Measurements from ENCODE around the gene MRPL3. TPM values are rescaled to one million over a fixed set of nuclear protein-coding genes. Genes with fewer than 3 reads are reported as not detected.

The MRPL3 gene
- total RNA-seq, 2 experiments from 2014 or later, result 36.0 to 37.6 TPM

GRCh38 chr3:131447349-131447748, 55.4 kb downstream of the MRPL3 start:
- Histone ChIP-seq H3K9me3 (ENCODE audit: control insufficient read depth in 1 of 2, insufficient read depth in 1 of 2, low read length in 2 of 2) (peaks cover 5 to 10% of the 10 kb centered on the region in 2 experiments), H3K27me3 (ENCODE audit: control insufficient read depth in 1 of 2, insufficient read depth in 2 of 2, low read length in 2 of 2) (no peaks in the 10 kb centered on the region), H3K4me1 (ENCODE audit: insufficient read depth, low read length) (no peaks in the 10 kb centered on the region), H3K36me3 (ENCODE audit: insufficient read depth, low read length) (no peaks in the 10 kb centered on the region), H3K27ac (ENCODE audit: low read depth in 1 of 2, low read length in 2 of 2) (no peak overlapping the region), H3K4me3 (ENCODE audit: low read length) (no peak overlapping the region)
- H3K36me3 Mint-ChIP-seq (ENCODE audit: low read depth), result no peaks in the 10 kb centered on the region
- H3K4me3 Mint-ChIP-seq, result no peak overlapping the region
- TF ChIP-seq CTCF (IDR thresholded peaks at IDR 0.05), result no peak
- intact Hi-C loops (cut with DNase I, micrococcal nuclease), result no loop called here
- H3K27ac Mint-ChIP-seq, result no peak overlapping the region
- H3K4me1 Mint-ChIP-seq (ENCODE audit: low read depth), result no peaks in the 10 kb centered on the region
- H3K27me3 Mint-ChIP-seq, result no peaks in the 10 kb centered on the region
- DNase-seq (no peak), ATAC-seq (ENCODE audit: poor library complexity) (no peak)
- ChIA-PET CTCF (no interaction called here), POLR2A (no interaction called here)
- peaks cover 5% of the 10 kb centered on the region for H3K9me3 Mint-ChIP-seq

- intact Hi-C loops (cut with DNase I, micrococcal nuclease), result no loop called here
- ATAC-seq (ENCODE audit: poor library complexity) (no peak), DNase-seq (no peak)
- Histone ChIP-seq H3K27me3 (ENCODE audit: control insufficient read depth in 1 of 2, insufficient read depth in 2 of 2, low read length in 2 of 2) (no peaks in the 10 kb centered on the region), H3K4me1 (ENCODE audit: insufficient read depth, low read length) (no peaks in the 10 kb centered on the region), H3K27ac (ENCODE audit: low read depth in 1 of 2, low read length in 2 of 2) (no peak overlapping the region), H3K4me3 (ENCODE audit: low read length) (no peak overlapping the region), H3K9me3 (ENCODE audit: control insufficient read depth in 1 of 2, insufficient read depth in 1 of 2, low read length in 2 of 2) (peaks cover 5 to 10% of the 10 kb centered on the region in 2 experiments), H3K36me3 (ENCODE audit: insufficient read depth, low read length) (no peaks in the 10 kb centered on the region)
- ChIA-PET POLR2A (no interaction called here), CTCF (interaction anchor here (0.7 kb wide), 1 partner anchor 685 kb away, joined by 3 read pairs; no protein-coding TSS in a partner anchor)
- H3K4me1 Mint-ChIP-seq (ENCODE audit: low read depth), result no peaks in the 10 kb centered on the region
- H3K36me3 Mint-ChIP-seq (ENCODE audit: low read depth), result no peaks in the 10 kb centered on the region
- no peak for TF ChIP-seq CTCF (IDR thresholded peaks at IDR 0.05)
- no peak overlapping the region for H3K4me3 Mint-ChIP-seq
- peaks cover 5% of the 10 kb centered on the region for H3K9me3 Mint-ChIP-seq
- no peak overlapping the region for H3K27ac Mint-ChIP-seq
- H3K27me3 Mint-ChIP-seq, result no peaks in the 10 kb centered on the region
Measured at GRCh38 chr3:131444180-131444579, 58.6 kb downstream of the MRPL3 start.

DNA sequence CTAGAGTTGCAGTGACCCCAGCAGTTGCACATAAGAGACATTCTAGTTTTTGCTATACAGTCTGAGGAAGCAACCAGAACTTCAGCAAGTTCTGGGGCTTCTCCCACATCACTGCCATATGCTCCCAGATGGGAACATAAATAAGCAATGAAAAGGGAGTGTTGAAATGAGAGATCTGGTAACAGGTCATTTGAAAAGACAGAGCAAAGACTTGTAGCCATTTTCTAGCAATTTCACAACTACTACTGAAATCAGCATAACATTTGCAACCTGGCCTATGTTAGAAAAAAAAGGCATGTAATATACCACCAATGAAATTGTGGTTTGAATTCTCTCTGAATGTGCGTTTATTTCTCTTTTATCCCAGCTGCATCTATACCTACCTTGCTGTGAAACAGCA, 63.7 kb downstream of the MRPL3 start:
- Histone ChIP-seq H3K9me3 (ENCODE audit: control insufficient read depth in 1 of 2, insufficient read depth in 1 of 2, low read length in 2 of 2) (no peaks in the 10 kb centered on the region), H3K36me3 (ENCODE audit: insufficient read depth, low read length) (no peaks in the 10 kb centered on the region), H3K4me3 (ENCODE audit: low read length) (no peak overlapping the region), H3K4me1 (ENCODE audit: insufficient read depth, low read length) (no peaks in the 10 kb centered on the region), H3K27ac (ENCODE audit: low read depth in 1 of 2, low read length in 2 of 2) (no peak overlapping the region), H3K27me3 (ENCODE audit: control insufficient read depth in 1 of 2, insufficient read depth in 2 of 2, low read length in 2 of 2) (no peaks in the 10 kb centered on the region)
- no peak for ATAC-seq (ENCODE audit: poor library complexity)
- ChIA-PET POLR2A (no interaction called here), CTCF (no interaction called here)
- no peak for TF ChIP-seq CTCF (IDR thresholded peaks at IDR 0.05)
- DNase-seq, result no peak
- no peaks in the 10 kb centered on the region for H3K4me1 Mint-ChIP-seq (ENCODE audit: low read depth)
- no peaks in the 10 kb centered on the region for H3K9me3 Mint-ChIP-seq
- H3K36me3 Mint-ChIP-seq (ENCODE audit: low read depth), result no peaks in the 10 kb centered on the region
- H3K27me3 Mint-ChIP-seq, result no peaks in the 10 kb centered on the region
- no peak overlapping the region for H3K4me3 Mint-ChIP-seq
- intact Hi-C loops (cut with DNase I, micrococcal nuclease), result no loop called here
- H3K27ac Mint-ChIP-seq, result no peak overlapping the region
